ENCODE results near the gene PALD1. TPM values are rescaled to one million over a fixed set of nuclear protein-coding genes. Genes with fewer than 3 reads are reported as not detected.

The PALD1 gene
- total and polyA plus RNA-seq, 9 of the 15 experiments (the other 6 are each of a cell fraction or from before 2014, with no cell fraction given) = 0.03 to 0.29 (median 0.09) TPM; not detected in 2

DNA sequence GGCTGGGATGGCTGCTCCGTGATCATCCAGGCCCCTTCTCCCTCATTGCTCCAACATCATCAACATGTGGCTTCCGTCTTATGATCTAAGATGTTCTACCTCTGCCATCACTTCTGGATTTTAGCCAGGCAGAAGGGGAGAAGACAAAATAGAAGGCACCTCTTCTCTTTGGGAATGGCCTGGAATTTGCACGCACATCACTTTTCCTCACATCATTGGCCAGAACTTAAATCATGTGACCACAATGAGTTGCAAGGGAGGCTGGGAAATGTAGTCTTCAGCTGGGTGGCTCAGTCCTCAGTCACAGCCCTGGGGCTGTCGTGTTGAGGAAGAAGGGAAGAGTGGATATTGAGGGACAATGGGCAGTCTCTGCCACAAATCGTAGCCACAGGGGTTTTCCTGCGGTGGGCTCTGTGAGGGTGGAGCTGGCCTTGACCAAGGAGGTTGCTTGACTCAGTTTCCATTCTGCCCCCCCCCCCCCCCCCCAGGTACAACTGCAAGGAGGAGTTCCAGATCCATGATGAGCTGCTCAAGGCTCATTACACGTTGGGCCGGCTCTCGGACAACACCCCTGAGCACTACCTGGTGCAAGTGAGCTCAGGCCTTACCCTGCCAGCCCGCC, 50.3 kb downstream of the PALD1 start (continued):
- TF ChIP-seq ATF7 (IDR thresholded peaks at IDR 0.05) (0 out of 2 replicates have a peak, but pooled peaks have one; percentile 26), SREBF1 (IDR thresholded peaks at IDR 0.05; ENCODE audit: borderline replicate concordance, low read depth, low read length) (peak; percentile 17; the same call in 1 of the 2 replicates), RAD51 (IDR thresholded peaks at IDR 0.05; ENCODE audit: borderline replicate concordance, low read depth) (peak; percentile 90), XRCC4 (IDR thresholded peaks at IDR 0.05; ENCODE audit: extremely low read depth, insufficient read depth, insufficient read length) (no peak), STAG1 (CRISPR knock-in tag; IDR thresholded peaks at IDR 0.05; ENCODE audit: borderline replicate concordance) (no peak), ATF1 (CRISPR knock-in tag; IDR thresholded peaks at IDR 0.05) (no peak), ATF1 (tag; IDR thresholded peaks at IDR 0.05) (peak; percentile 80), CBX1 (IDR thresholded peaks at IDR 0.05; ENCODE audit: low read depth) (no peak), DIDO1 (tag; IDR thresholded peaks at IDR 0.05; ENCODE audit: low read depth) (peak; percentile 75; the same call in 1 of the 2 replicates), TEAD4 (IDR thresholded peaks at IDR 0.05; ENCODE audit: low read length) (peak; percentile 68), TEAD4 (CRISPR knock-in tag; IDR thresholded peaks at IDR 0.05; ENCODE audit: borderline replicate concordance) (no peak), TAF9B (IDR thresholded peaks at IDR 0.05; ENCODE audit: partially characterized antibody) (no peak), ZNF347 (CRISPR knock-in tag; IDR thresholded peaks at IDR 0.05; ENCODE audit: low read depth) (no peak), NCOA4 (IDR thresholded peaks at IDR 0.05; ENCODE audit: partially characterized antibody) (no peak)
- TF ChIP-seq, protein P1, sequence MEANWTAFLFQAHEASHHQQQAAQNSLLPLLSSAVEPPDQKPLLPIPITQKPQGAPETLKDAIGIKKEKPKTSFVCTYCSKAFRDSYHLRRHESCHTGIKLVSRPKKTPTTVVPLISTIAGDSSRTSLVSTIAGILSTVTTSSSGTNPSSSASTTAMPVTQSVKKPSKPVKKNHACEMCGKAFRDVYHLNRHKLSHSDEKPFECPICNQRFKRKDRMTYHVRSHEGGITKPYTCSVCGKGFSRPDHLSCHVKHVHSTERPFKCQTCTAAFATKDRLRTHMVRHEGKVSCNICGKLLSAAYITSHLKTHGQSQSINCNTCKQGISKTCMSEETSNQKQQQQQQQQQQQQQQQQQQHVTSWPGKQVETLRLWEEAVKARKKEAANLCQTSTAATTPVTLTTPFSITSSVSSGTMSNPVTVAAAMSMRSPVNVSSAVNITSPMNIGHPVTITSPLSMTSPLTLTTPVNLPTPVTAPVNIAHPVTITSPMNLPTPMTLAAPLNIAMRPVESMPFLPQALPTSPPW (CRISPR knock-in tag; IDR thresholded peaks at IDR 0.05) = 0 out of 2 replicates have a peak, but pooled peaks have one; percentile 7
- TF ChIP-seq, protein P2, sequence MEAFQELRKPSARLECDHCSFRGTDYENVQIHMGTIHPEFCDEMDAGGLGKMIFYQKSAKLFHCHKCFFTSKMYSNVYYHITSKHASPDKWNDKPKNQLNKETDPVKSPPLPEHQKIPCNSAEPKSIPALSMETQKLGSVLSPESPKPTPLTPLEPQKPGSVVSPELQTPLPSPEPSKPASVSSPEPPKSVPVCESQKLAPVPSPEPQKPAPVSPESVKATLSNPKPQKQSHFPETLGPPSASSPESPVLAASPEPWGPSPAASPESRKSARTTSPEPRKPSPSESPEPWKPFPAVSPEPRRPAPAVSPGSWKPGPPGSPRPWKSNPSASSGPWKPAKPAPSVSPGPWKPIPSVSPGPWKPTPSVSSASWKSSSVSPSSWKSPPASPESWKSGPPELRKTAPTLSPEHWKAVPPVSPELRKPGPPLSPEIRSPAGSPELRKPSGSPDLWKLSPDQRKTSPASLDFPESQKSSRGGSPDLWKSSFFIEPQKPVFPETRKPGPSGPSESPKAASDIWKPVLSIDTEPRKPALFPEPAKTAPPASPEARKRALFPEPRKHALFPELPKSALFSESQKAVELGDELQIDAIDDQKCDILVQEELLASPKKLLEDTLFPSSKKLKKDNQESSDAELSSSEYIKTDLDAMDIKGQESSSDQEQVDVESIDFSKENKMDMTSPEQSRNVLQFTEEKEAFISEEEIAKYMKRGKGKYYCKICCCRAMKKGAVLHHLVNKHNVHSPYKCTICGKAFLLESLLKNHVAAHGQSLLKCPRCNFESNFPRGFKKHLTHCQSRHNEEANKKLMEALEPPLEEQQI (IDR thresholded peaks at IDR 0.05) = no peak
- TF ChIP-seq, protein P3, sequence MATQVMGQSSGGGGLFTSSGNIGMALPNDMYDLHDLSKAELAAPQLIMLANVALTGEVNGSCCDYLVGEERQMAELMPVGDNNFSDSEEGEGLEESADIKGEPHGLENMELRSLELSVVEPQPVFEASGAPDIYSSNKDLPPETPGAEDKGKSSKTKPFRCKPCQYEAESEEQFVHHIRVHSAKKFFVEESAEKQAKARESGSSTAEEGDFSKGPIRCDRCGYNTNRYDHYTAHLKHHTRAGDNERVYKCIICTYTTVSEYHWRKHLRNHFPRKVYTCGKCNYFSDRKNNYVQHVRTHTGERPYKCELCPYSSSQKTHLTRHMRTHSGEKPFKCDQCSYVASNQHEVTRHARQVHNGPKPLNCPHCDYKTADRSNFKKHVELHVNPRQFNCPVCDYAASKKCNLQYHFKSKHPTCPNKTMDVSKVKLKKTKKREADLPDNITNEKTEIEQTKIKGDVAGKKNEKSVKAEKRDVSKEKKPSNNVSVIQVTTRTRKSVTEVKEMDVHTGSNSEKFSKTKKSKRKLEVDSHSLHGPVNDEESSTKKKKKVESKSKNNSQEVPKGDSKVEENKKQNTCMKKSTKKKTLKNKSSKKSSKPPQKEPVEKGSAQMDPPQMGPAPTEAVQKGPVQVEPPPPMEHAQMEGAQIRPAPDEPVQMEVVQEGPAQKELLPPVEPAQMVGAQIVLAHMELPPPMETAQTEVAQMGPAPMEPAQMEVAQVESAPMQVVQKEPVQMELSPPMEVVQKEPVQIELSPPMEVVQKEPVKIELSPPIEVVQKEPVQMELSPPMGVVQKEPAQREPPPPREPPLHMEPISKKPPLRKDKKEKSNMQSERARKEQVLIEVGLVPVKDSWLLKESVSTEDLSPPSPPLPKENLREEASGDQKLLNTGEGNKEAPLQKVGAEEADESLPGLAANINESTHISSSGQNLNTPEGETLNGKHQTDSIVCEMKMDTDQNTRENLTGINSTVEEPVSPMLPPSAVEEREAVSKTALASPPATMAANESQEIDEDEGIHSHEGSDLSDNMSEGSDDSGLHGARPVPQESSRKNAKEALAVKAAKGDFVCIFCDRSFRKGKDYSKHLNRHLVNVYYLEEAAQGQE (IDR thresholded peaks at IDR 0.05; ENCODE audit: borderline replicate concordance) = peak; percentile 40; the same call in 1 of the 2 replicates
- TF ChIP-seq, protein P3 (CRISPR knock-in tag; IDR thresholded peaks at IDR 0.05; ENCODE audit: low read depth) = no peak
